KBM-7 (cell line): ENCODE results near the gene POLR2J3.
"Not testable (repeated sequence)": the region's sequence is repeated elsewhere in the genome, so short reads cannot be mapped to it uniquely, and the experiment has no call there.

ENCODE experiments used
- DNase-seq: peaks from one replicate; pipeline ENCODE4 v3.0.0-alpha.2; 2015
- in situ Hi-C: fragments of 300-500 bp; cut with MboI; formaldehyde crosslinking; loops from 2 replicates; pipeline ENCODE4 v1.14.3; 2020; ENCODE audit warnings: low sequenced_read_pairs, low pct_unique_long_range_greater_than_20kb, mixed read lengths

Gene POLR2J3

DNA sequence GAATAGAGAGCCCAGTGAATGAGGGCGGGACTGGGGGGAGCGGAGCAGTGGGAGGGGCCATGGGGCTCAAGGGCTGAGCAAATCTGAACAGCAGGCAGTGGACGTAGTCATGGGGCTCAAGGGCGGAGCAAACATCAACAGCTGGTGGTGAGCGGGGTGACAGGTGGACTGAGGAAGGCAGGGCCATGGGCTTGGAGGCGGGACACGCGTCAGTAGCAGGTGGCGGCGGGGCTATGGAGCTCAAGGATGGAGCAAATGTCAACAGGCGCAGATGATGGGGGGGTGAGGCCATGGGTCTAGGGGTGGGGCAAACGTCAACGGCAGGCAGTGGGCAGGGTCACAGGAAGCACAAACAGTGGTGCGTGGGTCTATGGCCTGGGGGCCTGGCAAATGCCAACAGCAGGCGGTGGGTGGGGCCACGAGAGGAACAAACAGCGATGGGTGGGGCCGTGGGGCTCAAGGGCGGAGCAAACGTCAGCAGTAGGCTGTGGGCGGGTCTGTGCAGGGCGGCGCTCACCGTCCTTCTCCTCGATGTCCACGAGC is 20.2 kb upstream of the POLR2J3 start:
- DNase-seq, in situ Hi-C loops: not testable (repeated sequence)

DNA sequence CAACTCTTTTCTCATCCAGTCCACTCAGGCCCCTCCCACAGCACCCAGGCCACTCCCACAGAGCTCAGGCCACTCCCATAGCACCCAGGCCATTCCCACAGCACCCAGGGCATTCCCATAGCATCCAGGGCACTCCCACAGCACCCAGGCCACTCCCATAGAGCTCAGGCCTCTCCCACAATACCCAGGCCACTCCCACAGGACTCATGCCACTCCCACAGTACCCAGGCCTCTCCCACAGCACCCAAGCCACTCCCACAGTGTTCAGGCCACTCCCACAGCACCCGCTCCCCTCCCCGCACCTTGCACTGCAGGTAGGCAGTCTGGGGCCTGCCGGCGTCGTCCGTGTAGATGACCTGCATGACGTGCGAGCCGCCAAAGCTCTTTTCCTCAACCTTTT is 17.5 kb upstream of the POLR2J3 start:
- DNase-seq, in situ Hi-C loops: not testable (repeated sequence)

DNA sequence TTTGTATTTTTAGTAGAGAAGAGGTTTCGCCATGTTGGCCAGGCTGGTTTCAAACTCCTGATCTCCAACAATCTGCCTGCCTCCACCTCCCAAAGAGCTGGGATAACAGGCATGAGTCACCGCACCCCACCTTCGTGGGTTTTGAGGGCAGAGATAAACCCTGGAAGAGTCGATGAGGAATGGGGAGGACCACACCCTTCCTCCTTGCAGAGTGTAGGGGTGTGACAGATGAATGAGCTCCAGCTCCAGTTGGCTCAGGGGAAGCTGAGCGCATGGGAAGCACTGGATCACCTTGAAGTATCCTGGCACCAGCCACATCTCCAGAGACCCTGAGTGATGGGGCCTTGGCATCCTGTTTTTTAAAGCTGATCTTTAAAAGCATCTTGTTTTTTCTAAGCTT is 11.1 kb upstream of the POLR2J3 start:
- in situ Hi-C loops, DNase-seq: not testable (repeated sequence)

DNA sequence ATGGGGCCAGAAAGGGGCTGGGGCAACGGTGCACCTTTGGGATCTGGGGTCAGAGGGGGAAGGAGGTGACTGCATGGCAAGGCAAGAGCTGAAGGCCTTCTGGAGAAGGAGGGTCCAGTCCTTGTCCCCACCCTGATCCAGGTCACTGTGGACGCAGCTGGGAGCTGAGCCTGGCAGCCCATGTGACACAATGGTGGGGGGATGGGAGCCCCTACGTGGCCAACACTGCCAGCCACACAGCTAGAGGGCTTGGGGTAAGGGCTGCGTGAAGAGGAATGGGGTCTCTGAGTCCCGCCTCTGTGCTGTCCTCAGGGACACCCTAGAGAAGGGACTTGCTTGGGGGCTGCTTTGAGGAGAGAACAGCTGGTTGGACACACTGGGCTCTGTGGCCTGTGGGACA is 9.3 kb upstream of the POLR2J3 start:
- DNase-seq, in situ Hi-C loops: not testable (repeated sequence)

DNA sequence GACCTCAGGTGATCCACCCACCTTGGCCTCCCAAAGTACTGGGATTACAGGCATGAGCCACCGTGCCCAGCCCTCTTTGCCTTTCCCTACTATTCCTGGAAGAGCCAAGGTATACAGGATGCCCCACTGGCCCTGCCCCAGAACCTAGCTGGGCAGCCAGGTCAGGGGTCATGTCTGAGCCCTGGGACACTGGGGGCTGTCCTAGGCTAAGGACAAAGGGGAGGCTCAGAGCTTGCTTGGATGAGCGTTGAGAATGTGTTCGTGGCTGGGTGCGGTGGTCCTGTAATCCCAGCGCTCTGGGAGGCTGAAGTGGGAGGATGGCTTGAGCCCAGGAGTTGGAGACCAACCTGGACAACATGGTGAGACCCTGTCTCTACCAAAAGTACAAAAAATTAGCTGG is 6.1 kb upstream of the POLR2J3 start:
- DNase-seq, in situ Hi-C loops: not testable (repeated sequence)

DNA sequence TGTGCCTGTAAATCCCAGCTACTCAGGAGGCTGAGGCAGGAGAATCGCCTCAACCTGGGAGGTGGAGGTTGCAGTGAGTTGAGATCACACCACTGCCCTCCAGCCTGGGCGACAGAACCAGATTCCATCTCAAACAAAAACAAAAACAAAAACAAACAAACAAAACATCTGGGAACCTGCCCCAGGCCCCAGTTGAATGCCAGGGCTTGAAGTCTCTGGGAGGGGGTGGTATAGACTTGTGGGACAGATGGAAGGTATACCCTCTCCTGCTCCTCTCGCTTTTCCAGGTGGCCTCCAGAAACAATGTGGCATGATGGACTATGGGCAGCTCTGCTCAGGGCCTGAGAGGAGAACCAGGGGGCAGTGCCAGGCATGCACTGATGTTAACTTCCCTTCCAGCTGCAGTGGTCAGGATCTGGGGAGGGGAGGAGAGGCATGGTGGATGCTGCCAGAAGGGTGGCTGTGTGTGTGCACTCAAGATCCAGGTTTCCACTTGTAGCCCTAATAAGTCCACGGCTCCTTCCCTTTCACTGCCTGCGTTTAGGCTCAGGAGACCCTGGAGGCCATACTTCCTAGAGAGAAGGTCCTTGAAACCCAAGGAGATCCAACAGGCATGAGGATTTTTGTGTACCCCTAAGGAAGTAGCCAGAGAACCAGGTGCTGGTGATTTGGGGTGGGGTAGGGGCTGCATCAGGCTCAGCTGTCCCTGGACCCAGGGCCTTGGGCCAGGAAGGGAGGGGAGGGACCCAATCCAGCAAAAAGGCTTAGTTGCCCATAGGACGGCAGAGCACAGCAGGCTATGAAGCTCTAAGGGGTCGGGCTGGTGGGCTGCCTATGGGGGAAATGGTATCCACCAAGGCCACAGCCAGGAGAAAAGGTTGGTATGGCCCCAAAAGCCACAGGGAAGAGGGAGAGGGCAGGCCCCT is 5.2 kb upstream of the POLR2J3 start:
- DNase-seq, in situ Hi-C loops: not testable (repeated sequence)

DNA sequence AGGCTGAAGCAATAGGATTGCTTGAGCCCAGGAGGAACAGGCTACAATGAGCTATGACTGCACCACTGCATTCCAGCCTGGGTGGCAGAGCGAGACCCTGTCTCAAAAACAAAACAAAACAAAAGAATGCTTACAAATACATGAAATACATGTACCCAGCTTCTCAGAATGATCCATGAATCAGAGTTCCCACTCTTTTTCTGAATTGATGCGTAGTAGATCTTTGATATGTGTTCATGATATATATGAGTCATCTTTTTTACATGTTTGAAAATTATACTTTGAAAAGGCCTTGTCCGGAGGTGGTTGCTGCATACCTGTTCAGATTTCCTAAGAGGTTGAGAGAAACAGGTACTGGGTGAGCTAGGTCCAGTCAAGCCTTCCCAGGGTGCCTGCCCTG is 4.0 kb upstream of the POLR2J3 start:
- DNase-seq, in situ Hi-C loops: not testable (repeated sequence)

DNA sequence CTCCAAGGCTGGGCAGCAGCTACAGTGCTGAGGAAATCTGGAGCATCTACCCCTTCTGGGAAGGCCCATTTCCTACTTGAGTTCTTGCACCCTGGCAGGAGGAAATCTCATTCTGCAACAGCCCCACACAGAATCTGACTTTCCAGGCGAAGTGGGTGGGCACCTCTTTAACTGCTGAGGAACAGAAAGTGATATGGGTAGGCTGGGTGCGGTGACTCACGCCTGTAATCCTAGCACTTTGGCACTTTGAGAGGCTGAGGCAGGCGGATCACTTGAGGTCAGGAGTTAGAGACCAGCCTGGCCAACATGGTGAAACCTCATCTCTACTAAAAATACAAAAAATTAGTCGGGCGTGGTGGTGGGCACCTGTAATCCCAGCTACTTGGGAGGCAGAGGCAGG is 2.2 kb upstream of the POLR2J3 start:
- in situ Hi-C loops, DNase-seq: not testable (repeated sequence)

DNA sequence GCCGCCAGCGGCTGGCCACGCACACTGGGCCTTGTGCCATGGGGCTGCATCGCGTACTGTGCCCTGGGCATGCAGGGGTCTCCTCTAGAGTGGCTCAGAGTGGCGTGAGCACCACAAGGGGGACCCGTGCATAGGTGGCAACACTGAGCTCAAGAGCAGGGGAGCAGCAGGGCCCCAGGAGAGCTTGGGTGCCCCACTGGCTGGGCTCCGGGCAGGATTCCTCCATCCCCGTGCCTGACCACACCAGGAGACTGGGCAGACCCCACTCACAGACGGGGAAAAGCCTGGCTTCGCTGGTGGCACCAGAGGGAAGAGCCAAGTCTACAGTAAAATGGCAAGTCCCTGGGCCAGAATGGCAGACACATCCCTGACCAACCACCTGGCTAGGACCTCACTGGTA is 3.8 kb downstream of the POLR2J3 start:
- DNase-seq, in situ Hi-C loops: not testable (repeated sequence)

DNA sequence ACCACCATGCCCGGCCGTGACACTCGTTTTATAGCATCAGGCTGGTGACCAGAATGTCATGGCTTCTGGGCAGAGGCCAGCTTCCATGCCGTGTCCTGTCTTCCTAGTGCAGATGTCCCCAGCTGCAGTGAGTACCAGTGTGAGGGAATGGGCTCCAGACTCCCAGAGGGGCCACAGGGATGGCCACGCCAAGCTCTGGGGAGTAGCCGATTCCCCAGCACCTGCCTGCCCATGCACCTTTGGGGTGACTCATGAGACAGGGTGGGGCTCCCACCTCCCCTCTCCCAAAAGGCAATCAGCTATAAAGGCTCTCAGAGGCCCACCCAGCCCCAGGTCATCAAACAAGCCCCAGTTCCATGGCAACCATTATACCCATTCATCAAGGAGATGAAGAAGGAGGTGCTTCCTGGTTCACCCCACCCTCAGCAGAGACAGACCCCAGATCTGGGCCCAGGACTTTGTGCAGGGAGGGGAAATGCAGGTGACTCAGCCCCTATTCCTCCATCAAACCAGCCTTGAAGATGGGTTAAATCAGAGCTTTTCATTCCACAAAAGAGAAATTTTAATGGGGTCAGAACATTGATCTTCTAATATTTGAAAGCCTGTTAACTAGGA is 21.5 kb downstream of the POLR2J3 start, which contains the start of gene SPDYE2:
Gene SPDYE2, plus strand, starts transcription at position 419 of the 615 bp plus-strand sequence. CDS start 2,030 bp downstream, outside the sequence.
- DNase-seq, in situ Hi-C loops: not testable (repeated sequence)

DNA sequence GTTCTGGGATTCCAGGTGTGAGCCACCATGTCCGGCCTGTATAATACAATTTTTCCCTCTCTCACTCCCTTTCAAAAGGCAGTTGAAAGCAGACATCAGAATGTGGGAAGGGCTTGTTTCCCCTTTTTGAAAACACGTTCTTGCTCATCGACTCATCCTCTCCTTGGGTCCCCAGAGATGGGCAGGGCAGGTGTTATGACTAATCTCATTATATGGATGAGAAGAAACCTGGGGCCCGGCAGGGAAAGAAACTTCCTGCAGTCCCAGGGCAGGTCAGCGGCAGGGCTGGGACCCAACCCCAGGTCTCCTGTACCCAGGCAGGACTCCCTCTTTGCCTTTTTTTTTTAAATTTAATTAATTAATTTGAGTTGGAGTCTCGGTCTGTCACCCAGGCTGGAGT is 26.0 kb downstream of the POLR2J3 start:
- in situ Hi-C loops, DNase-seq: not testable (repeated sequence)

DNA sequence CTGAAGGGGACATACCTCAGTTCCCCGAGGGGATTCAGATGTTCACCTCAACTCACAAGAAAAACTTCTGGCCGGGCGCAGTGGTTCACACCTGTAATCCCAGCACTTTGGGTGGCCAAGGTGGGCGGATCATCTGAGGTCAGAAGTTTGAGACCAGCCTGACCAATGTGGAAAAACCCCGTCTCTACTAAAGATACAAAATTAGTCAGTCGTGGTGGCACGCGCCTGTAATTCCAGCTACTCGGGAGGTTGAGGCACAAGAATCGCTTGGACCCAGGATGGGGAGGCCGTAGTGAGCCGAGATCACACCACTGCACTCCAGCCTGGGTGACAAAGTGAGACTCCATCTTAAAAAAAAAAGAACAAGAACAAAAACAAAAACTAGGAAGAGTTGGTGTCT is 27.1 kb downstream of the POLR2J3 start:
- in situ Hi-C loops: not testable (repeated sequence)

DNA sequence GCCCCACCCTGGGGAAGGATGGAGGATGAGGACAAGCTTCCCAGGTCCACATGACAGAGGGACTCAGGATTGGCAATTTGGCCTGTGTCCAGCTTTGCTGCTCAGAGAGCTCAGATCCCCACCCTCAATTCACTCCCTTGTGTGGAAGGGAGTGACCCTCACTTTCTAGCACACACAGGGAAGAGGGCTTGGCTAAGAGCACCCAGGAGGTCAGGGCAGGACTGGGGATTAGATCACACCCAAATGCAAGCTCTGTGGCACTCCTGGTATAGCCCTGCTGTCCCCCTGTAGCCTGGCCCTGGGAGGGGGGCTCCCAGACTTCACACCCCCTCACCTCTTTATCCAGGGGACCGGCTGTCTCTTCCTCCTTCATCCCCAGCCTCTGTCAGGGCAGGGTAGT is 28.0 kb downstream of the POLR2J3 start:
- in situ Hi-C loops, DNase-seq: not testable (repeated sequence)

More for the DNA sequence above, 27.1 kb downstream of the POLR2J3 start:
- not testable (repeated sequence) for DNase-seq

DNA sequence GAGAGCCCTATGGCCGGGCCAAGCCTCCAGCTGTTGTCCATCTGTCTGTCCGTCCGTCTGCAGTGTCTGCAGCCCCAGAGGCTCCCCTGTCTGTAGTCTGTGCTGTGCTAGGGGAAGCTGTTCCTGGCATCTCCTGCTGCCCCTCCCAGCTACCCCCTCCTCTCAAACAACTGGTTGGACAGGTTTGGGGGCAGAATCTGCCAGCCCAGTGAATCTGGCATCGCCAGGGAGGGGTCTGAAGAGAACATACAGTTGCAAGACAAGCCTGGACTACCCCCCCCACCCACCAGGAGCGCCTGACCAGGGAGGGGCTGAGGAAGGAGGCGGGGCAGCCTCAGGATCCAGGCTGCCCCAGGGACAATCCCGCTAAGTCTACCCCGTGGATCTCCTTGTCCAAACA is 28.8 kb downstream of the POLR2J3 start, which contains the start of gene UPK3BL2:
Gene UPK3BL2, minus strand, starts transcription at position 101 of the 400 bp plus-strand sequence. Its CDS starts 60 bp downstream, at position 41.
- in situ Hi-C loops, DNase-seq: not testable (repeated sequence)

DNA sequence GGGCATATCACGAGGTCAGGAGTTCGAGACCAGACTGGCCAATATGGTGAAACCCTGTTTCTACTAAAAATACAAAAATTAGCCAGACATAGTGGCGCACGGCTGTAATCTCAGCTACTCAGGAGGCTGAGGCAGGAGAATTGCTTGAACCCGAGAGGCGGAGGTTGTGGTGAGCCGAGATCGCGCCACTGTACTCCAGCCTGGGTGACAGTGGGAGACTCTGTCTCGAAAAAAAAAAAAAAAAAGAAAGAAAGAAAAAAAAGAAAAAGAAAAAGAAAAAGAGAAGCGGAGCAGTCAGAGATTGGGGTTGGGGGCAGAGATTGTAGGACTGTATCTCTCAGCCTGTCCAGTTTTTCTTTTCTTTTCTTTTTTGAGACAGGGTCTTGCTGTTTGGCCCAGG is 29.6 kb downstream of the POLR2J3 start:
- in situ Hi-C loops, DNase-seq: not testable (repeated sequence)

DNA sequence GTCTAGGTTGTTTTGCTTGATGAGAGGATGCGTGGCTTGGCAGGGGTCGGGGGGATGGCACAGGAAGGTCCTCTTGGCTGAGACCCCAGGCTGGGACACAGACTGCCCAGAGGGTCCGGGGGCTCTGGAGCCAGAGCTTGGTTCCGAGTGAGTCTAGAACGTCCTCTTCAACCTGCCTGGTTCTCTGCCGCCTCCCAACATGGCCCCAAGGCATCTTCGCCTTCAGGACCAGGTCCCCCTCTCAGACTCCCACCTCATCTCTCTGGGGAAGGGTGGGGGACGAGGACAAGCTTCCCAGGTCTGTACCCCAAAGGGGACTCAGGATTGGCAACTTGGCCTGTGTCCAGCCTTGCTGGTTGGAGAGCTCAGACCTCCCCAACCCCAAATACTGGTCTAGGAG is 30.3 kb downstream of the POLR2J3 start:
- in situ Hi-C loops, DNase-seq: not testable (repeated sequence)

DNA sequence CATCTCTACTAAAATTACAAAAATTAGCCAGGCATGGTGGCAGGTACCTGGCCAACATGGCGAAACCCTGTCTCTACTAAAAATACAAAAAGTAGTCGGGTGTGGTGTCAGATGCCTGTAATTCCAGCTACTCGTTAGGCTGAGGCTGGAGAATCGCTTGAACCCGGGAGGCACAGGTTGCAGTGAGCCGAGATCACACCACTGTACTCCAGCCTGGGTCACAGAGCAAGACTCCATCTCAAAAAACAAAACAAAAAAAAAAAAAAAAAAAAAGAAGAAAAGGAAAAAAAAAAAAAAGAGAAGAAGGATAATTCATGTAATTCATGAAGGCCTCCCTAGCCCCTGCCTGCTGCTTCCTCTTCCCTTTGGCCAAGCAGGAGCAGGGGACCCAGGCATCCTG is 31.8 kb downstream of the POLR2J3 start:
- DNase-seq, in situ Hi-C loops: not testable (repeated sequence)

DNA sequence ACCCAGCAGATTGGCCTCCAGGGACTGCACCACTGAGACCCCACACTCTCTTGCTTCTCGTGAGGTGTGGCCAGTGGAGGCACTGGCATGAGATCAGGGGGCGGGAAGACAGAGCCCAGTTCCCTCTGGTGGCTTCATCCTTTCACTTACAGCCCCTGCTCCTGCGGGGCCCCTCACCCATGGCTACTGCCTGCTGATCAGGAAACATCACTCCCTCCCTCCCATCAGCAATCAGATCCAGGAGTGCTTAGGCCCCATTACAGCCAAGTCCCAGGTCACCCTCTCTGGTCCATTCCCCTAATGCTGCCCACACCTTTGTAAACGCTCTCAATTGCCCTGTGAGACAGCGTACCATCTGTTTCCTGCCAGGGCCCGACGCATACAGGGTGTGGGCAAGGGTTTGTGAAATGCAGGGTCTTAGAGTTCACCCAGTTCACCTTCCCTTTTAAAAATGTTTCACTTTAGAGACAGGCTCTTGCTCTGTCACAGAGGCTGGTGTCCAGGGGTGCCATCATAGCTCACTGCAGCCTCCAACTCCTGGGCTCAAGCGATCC is 37.2 kb downstream of the POLR2J3 start:
- DNase-seq, in situ Hi-C loops: not testable (repeated sequence)

DNA sequence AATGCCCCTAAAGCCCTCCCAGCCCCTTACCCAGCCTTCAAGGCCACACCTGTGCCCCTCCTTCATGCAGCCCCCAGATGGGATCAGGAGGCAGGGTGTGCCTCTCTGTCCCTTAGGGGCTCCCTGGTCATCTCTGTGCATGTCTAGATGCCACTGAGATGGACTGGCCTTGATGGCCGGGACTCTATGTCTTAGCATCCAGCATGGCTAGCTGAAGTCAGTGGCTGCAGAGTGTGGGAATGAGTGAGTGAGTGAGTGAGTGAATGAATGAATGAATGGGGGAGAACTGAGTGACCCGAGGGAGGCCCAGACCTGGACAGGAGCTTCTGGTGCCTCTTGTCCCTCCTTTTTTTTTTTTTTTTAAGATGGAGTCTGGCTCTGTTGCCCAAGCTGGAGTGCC is 40.3 kb downstream of the POLR2J3 start:
- DNase-seq, in situ Hi-C loops: not testable (repeated sequence)
